Measurements from ENCODE around the gene SAMD4A. TPM values are rescaled to one million over a fixed set of nuclear protein-coding genes. Genes with fewer than 3 reads are reported as not detected.
A peak's percentile ranks its signal among the peaks of the same experiment; 100 is the strongest.

The SAMD4A gene
- total RNA-seq, 1 donor: 61.3 TPM

GRCh38 chr14:54734966-54735365 is 168.0 kb downstream of the SAMD4A start:
- H3K4me3 ChIP-seq (ENCODE audit: low read depth, low read length): no peak overlapping the region
- no peak for TF ChIP-seq CTCF (IDR thresholded peaks at IDR 0.05; ENCODE audit: insufficient read depth, low read depth, low read length)
- DNase-seq (ENCODE audit: low read depth): no peak

- no peak for DNase-seq (ENCODE audit: low read depth)
- TF ChIP-seq CTCF (IDR thresholded peaks at IDR 0.05; ENCODE audit: insufficient read depth, low read depth, low read length): no peak
- H3K4me3 ChIP-seq (ENCODE audit: low read depth, low read length): no peak overlapping the region
Observed at GRCh38 chr14:54735424-54735823, 168.5 kb downstream of the SAMD4A start.

GRCh38 chr14:54737132-54737711 is 170.3 kb downstream of the SAMD4A start:
- DNase-seq (ENCODE audit: low read depth): peak; percentile 71
- H3K4me3 ChIP-seq (ENCODE audit: low read depth, low read length): no peak overlapping the region
- no peak for TF ChIP-seq CTCF (IDR thresholded peaks at IDR 0.05; ENCODE audit: insufficient read depth, low read depth, low read length)

GRCh38 chr14:54738009-54738408 is 171.1 kb downstream of the SAMD4A start:
- no peak overlapping the region for H3K4me3 ChIP-seq (ENCODE audit: low read depth, low read length)
- TF ChIP-seq CTCF (IDR thresholded peaks at IDR 0.05; ENCODE audit: insufficient read depth, low read depth, low read length): no peak
- DNase-seq (ENCODE audit: low read depth): no peak

GRCh38 chr14:54739514-54739913 is 172.6 kb downstream of the SAMD4A start:
- H3K4me3 ChIP-seq (ENCODE audit: low read depth, low read length): no peak overlapping the region
- no peak for TF ChIP-seq CTCF (IDR thresholded peaks at IDR 0.05; ENCODE audit: insufficient read depth, low read depth, low read length)
- DNase-seq (ENCODE audit: low read depth): no peak

- no peak for TF ChIP-seq CTCF (IDR thresholded peaks at IDR 0.05; ENCODE audit: insufficient read depth, low read depth, low read length)
- H3K4me3 ChIP-seq (ENCODE audit: low read depth, low read length): no peak overlapping the region
- DNase-seq (ENCODE audit: low read depth): no peak
Observed at GRCh38 chr14:54742492-54743350, 175.8 kb downstream of the SAMD4A start.
